CD4-positive, alpha-beta T cell (primary cell): ENCODE data around the gene RABEPK. TPM values are rescaled to one million over a fixed set of nuclear protein-coding genes. Genes with fewer than 3 reads are reported as not detected.
"Not testable (repeated sequence)": the region's sequence is repeated elsewhere in the genome, so short reads cannot be mapped to it uniquely, and the experiment has no call there.

Experiments used
- ATAC-seq: fragments of 200-7000 bp; cut with Tn5 transposase; one replicate; pipeline ENCODE4 v1.10.0; 2022; ENCODE audit warnings: mild to moderate bottlenecking; ENCODE audit not compliant: poor library complexity
- CTCF ChIA-PET: fragments of 350-600 bp; sonication (Branson Sonifier 250); formaldehyde crosslinking; loops from one replicate; lab custom pipeline; 2021; ENCODE audit warnings: antibody characterized with exemption, inconsistent platforms; lab: Charles Lee
- POLR2A ChIA-PET: fragments of 350-600 bp; sonication (Branson Sonifier 250); formaldehyde crosslinking; loops from one replicate; lab custom pipeline; 2021; ENCODE audit warnings: antibody characterized with exemption, inconsistent platforms; lab: Charles Lee
- DNase-seq, 14 experiments: peaks; one replicate each; pipeline ENCODE4 v3.0.0-alpha.2; 2013 to 2020; ENCODE audit warnings: mixed read lengths in 2 of 14
- H3K27ac ChIP-seq, 2 donors: one replicate each; pipeline versions ENCODE4 v1.5.1 to v1.7.0; 2013; ENCODE audit warnings: low read length in 2 of 2, low read depth in 1 of 2, mild to moderate bottlenecking in 1 of 2
- H3K27me3 ChIP-seq, 2 experiments: 1 replicate in 1 of 2; 2 replicates in 1 of 2; pipeline versions ENCODE4 v1.6.1 to v1.7.0; 2013; ENCODE audit warnings: low read length in 2 of 2, control low read depth in 1 of 2, mild to moderate bottlenecking in 1 of 2, moderate library complexity in 1 of 2; ENCODE audit not compliant: insufficient read depth in 2 of 2, control insufficient read depth in 1 of 2
- H3K36me3 ChIP-seq: one replicate; pipeline ENCODE4 v1.6.1; 2013; ENCODE audit warnings: low read length, control low read depth; ENCODE audit not compliant: insufficient read depth
- H3K4me1 ChIP-seq: one replicate; pipeline ENCODE4 v1.6.1; 2013; ENCODE audit warnings: low read length, control low read depth; ENCODE audit not compliant: insufficient read depth
- H3K4me3 ChIP-seq: one replicate; pipeline ENCODE4 v1.5.1; 2013; ENCODE audit warnings: mild to moderate bottlenecking, low read length, moderate library complexity
- H3K9me3 ChIP-seq, 2 experiments: 1 replicate in 1 of 2; 2 replicates in 1 of 2; pipeline versions ENCODE4 v1.6.1 to v1.7.0; 2013; ENCODE audit warnings: low read length in 2 of 2, mild to moderate bottlenecking in 2 of 2, control low read depth in 1 of 2, moderate library complexity in 1 of 2; ENCODE audit not compliant: control insufficient read depth in 1 of 2, insufficient read depth in 1 of 2
- H3K27ac Mint-ChIP-seq: one replicate; pipeline ENCODE4 v1.8.0; 2020; ENCODE audit warnings: mixed read lengths
- H3K27me3 Mint-ChIP-seq: one replicate; pipeline ENCODE4 v1.8.0; 2021; ENCODE audit warnings: mixed read lengths
- H3K36me3 Mint-ChIP-seq: one replicate; pipeline ENCODE4 v1.8.0; 2021; ENCODE audit warnings: low read depth, mixed read lengths
- H3K4me1 Mint-ChIP-seq: one replicate; pipeline ENCODE4 v1.8.0; 2021; ENCODE audit warnings: low read depth, mixed read lengths
- H3K4me3 Mint-ChIP-seq: one replicate; pipeline ENCODE4 v1.8.0; 2020; ENCODE audit warnings: mild to moderate bottlenecking, mixed read lengths
- H3K9me3 Mint-ChIP-seq: one replicate; pipeline ENCODE4 v1.8.0; 2020; ENCODE audit warnings: mixed read lengths
- intact Hi-C, 2 experiments: fragments of 100-400 bp; cut with DNase I in 1 of 2; cut with micrococcal nuclease in 1 of 2; formaldehyde crosslinking; loops; one replicate each; pipeline versions ENCODE4 v1.15.1 to v1.9.0; 2023 to 2025; cut with DNase I, micrococcal nuclease
- total RNA-seq, 174 experiments: library from RNA in 2 of 174; stranded (reverse) in 2 of 174; gene quantifications; one replicate each; pipeline ENCODE4 v1.2.3 and lab custom pipeline; 2021 to 2026
- TF ChIP-seq, protein P1 (sequence below): fragments of 200-600 bp; IDR thresholded peaks from one replicate; pipeline ENCODE4 v1.8.0; 2022; ENCODE audit warnings: antibody characterized with exemption, mild to moderate bottlenecking

RABEPK gene
- total RNA-seq, 2 experiments from 2014 or later, result 6.8 to 8.3 TPM

DNA sequence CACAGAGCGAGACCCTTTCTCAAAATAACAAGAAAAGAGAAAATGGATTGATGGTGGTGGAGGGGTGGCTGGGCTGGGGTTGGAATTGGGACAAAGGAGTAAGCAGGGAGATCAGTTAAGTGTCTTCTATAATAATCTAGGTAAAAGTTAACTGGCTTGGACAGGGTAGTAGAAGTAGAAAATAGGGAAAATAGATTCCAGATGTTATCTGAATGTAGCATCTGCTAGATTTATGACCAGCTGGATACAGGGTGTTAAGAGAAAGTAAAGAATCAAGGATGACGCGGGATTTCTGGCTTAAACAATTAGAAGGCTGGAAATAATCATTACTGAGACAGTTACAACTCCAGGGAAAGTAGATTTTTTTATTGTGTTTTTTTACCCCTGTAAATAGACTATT, 23.7 kb upstream of the RABEPK start:
- H3K4me1 Mint-ChIP-seq, result peaks cover 79% of the 10 kb centered on the region

DNA sequence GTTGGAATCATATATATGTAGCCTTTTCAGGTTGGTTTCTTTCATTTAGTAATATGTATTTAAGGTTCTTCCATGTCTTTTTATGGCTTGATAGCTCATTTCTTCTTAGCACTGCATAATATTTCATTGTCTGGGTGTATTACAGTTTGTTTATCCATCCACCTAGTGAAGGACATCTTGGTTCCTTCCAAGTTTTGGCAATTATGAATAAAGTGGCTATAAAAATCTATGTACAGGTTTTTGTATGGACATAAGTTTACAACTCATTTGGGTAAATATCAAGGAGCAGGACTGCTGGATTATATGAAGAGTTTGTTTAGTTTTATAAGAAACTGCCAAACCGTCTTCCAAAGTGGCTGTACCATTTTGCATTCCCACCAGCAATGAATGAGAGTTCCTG, 22.5 kb upstream of the RABEPK start:
- DNase-seq (no peak), ATAC-seq (no peak)
- CTCF ChIA-PET, result interaction anchor here (1.6 kb wide), 1 partner anchor 17 kb away, joined by 3 read pairs; no protein-coding TSS in a partner anchor
- no peak overlapping the region for H3K4me3 ChIP-seq
- no peak overlapping the region for H3K4me3 Mint-ChIP-seq
- no peaks in the 10 kb centered on the region for H3K27me3 Mint-ChIP-seq
- H3K9me3 Mint-ChIP-seq, result no peaks in the 10 kb centered on the region
- peaks cover 28% of the 10 kb centered on the region for H3K4me1 ChIP-seq
- H3K9me3 ChIP-seq, result no peaks in the 10 kb centered on the region
- POLR2A ChIA-PET, result interaction anchor here (1.4 kb wide), 1 partner anchor 64 kb away, joined by 6 read pairs; the partner anchor contains the start of gene HSPA5
- TF ChIP-seq, protein P1, sequence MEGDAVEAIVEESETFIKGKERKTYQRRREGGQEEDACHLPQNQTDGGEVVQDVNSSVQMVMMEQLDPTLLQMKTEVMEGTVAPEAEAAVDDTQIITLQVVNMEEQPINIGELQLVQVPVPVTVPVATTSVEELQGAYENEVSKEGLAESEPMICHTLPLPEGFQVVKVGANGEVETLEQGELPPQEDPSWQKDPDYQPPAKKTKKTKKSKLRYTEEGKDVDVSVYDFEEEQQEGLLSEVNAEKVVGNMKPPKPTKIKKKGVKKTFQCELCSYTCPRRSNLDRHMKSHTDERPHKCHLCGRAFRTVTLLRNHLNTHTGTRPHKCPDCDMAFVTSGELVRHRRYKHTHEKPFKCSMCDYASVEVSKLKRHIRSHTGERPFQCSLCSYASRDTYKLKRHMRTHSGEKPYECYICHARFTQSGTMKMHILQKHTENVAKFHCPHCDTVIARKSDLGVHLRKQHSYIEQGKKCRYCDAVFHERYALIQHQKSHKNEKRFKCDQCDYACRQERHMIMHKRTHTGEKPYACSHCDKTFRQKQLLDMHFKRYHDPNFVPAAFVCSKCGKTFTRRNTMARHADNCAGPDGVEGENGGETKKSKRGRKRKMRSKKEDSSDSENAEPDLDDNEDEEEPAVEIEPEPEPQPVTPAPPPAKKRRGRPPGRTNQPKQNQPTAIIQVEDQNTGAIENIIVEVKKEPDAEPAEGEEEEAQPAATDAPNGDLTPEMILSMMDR, result no peak
- peaks cover 79% of the 10 kb centered on the region for H3K4me1 Mint-ChIP-seq
- no peak overlapping the region for H3K27ac ChIP-seq
- H3K36me3 ChIP-seq, result peaks cover 4% of the 10 kb centered on the region
- H3K27me3 ChIP-seq, result no peaks in the 10 kb centered on the region
- peaks cover 60% of the 10 kb centered on the region for H3K36me3 Mint-ChIP-seq
- intact Hi-C loops, result no loop called here
- peak overlapping the region; percentile 15 for H3K27ac Mint-ChIP-seq

More for the DNA sequence above, 23.7 kb upstream of the RABEPK start:
- intact Hi-C loops, result no loop called here
- Histone ChIP-seq H3K9me3 (no peaks in the 10 kb centered on the region), H3K27ac (no peak overlapping the region), H3K27me3 (no peaks in the 10 kb centered on the region), H3K36me3 (peaks cover 4% of the 10 kb centered on the region), H3K4me3 (no peak overlapping the region), H3K4me1 (peaks cover 37% of the 10 kb centered on the region)
- Mint-ChIP-seq H3K4me3 (no peak overlapping the region), H3K27me3 (no peaks in the 10 kb centered on the region), H3K27ac (peak overlapping the region; percentile 38), H3K36me3 (peaks cover 63% of the 10 kb centered on the region), H3K9me3 (no peaks in the 10 kb centered on the region)
- CTCF ChIA-PET, result interaction anchor here (1.0 to 1.6 kb wide), 2 partner anchors 18 to 23 kb away, joined by 3 read pairs; no protein-coding TSS in a partner anchor
- POLR2A ChIA-PET, result interaction anchor here (1.1 kb wide), 1 partner anchor 23 kb away, joined by 5 read pairs; the partner anchor contains the start of gene RABEPK
- TF ChIP-seq, protein P1, result no peak
- ATAC-seq (no peak), DNase-seq (no peak)

DNA sequence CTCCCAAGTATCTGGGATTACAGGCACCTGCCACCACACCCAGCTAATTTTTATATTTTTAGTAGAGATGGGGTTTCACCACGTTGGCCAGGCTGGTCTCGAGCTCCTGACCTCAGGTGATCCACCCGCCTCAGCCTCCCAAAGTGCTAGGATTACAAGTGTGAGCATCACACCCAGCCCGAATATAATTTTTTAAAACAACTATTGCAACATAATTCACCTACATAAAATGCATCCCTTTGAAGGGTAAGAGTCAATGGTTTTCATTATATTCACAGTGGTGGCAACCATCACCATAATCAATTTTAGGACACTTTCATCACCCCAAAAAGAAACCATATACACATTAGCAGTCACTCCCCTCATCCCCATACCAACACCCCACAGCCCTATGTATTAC, 20.6 kb upstream of the RABEPK start:
- ATAC-seq, H3K4me3 Mint-ChIP-seq, H3K27ac ChIP-seq, H3K36me3 ChIP-seq, H3K27ac Mint-ChIP-seq, DNase-seq, intact Hi-C loops, H3K27me3 Mint-ChIP-seq, H3K9me3 ChIP-seq, H3K4me3 ChIP-seq, CTCF ChIA-PET, H3K27me3 ChIP-seq, H3K9me3 Mint-ChIP-seq: not testable (repeated sequence)
- Mint-ChIP-seq H3K36me3 (peaks cover 60% of the 10 kb centered on the region), H3K4me1 (peaks cover 80% of the 10 kb centered on the region)
- POLR2A ChIA-PET, result interaction anchor here (0.7 kb wide), 1 partner anchor 29 kb away, joined by 3 read pairs; no protein-coding TSS in a partner anchor
- H3K4me1 ChIP-seq, result peaks cover 16% of the 10 kb centered on the region

DNA sequence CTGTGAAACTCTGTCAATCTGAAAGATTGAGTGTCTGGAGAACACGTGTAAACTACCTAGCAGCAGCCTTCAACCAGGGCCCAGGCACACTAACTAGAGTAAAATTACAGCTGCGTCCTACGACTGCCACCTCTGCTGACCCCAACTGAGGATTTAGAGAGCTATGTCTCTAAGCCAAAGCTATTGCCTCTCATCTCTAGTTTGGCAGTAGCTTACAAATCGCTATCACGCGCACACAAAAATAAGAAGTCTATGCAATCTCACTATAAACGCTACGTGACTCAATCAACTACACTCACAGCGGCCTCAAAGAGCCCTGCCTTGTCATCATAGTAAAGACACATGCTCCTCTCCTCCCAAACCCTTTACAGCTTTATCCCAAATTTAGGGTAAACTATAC, 19.5 kb upstream of the RABEPK start:
- no peaks in the 10 kb centered on the region for H3K27me3 ChIP-seq
- CTCF ChIA-PET, result no interaction called here
- Mint-ChIP-seq H3K4me1 (peaks cover 86% of the 10 kb centered on the region), H3K4me3 (no peak overlapping the region), H3K27ac (no peak overlapping the region), H3K9me3 (no peaks in the 10 kb centered on the region), H3K36me3 (peaks cover 56% of the 10 kb centered on the region), H3K27me3 (no peaks in the 10 kb centered on the region)
- TF ChIP-seq, protein P1, result no peak
- peaks cover 3% of the 10 kb centered on the region for H3K36me3 ChIP-seq
- peaks cover 18% of the 10 kb centered on the region for H3K4me1 ChIP-seq
- no peak for ATAC-seq
- no peaks in the 10 kb centered on the region for H3K9me3 ChIP-seq
- POLR2A ChIA-PET, result interaction anchor here (1.0 kb wide), 1 partner anchor 19 kb away, joined by 3 read pairs; the partner anchor contains the start of gene RABEPK
- intact Hi-C loops, result no loop called here
- no peak overlapping the region for H3K27ac ChIP-seq
- no peak for DNase-seq
- no peak overlapping the region for H3K4me3 ChIP-seq

DNA sequence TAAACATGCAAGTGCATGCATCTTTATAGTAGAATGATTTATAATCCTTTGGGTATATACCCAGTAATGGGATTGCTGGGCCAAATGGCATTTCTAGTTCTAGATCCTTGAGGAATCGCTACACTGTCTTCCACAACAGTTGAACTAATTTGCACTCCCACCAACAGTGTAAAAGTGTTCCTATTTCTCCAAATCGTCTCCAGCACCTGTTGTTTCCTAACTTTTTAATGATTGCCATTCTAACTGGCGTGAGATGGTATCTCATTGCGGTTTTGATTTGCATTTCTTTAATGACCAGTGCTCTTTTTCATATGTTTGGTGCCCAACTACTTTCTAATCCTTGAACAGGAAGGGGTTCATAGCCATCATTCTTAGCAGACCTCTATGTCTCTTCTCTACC, 18.6 kb upstream of the RABEPK start:
- H3K27me3 Mint-ChIP-seq, CTCF ChIA-PET, H3K9me3 Mint-ChIP-seq, H3K4me3 ChIP-seq, H3K27me3 ChIP-seq, DNase-seq, POLR2A ChIA-PET, ATAC-seq, H3K9me3 ChIP-seq, H3K36me3 ChIP-seq, intact Hi-C loops, H3K27ac ChIP-seq, H3K4me3 Mint-ChIP-seq: not testable (repeated sequence)
- peaks cover 47% of the 10 kb centered on the region for H3K36me3 Mint-ChIP-seq
- peaks cover 20% of the 10 kb centered on the region for H3K4me1 ChIP-seq
- H3K27ac Mint-ChIP-seq, result peak overlapping the region; percentile 16
- peaks cover 79% of the 10 kb centered on the region for H3K4me1 Mint-ChIP-seq
